Esophagus squamous epithelium (tissue), 4 donors: ENCODE measurements around the gene COX20.

ENCODE experiments used
- POLR2A ChIP-seq, 4 donors: fragments of 450-650 bp; IDR thresholded peaks; one replicate each; pipeline ENCODE4 v1.6.1; 2017; ENCODE audit warnings: antibody characterized with exemption in 4 of 4, mild to moderate bottlenecking in 4 of 4, moderate library complexity in 3 of 4
- TF ChIP-seq, protein P1 (sequence below), 6 experiments: fragments of 450-650 bp in 4 of 6; fragments of 200-600 bp in 2 of 6; sonication (generic) in 2 of 6; IDR thresholded peaks; one replicate each; pipeline ENCODE4 v1.5.1; 2016 to 2019; ENCODE audit warnings: antibody characterized with exemption in 6 of 6, mild to moderate bottlenecking in 4 of 6, moderate library complexity in 4 of 6

DNA sequence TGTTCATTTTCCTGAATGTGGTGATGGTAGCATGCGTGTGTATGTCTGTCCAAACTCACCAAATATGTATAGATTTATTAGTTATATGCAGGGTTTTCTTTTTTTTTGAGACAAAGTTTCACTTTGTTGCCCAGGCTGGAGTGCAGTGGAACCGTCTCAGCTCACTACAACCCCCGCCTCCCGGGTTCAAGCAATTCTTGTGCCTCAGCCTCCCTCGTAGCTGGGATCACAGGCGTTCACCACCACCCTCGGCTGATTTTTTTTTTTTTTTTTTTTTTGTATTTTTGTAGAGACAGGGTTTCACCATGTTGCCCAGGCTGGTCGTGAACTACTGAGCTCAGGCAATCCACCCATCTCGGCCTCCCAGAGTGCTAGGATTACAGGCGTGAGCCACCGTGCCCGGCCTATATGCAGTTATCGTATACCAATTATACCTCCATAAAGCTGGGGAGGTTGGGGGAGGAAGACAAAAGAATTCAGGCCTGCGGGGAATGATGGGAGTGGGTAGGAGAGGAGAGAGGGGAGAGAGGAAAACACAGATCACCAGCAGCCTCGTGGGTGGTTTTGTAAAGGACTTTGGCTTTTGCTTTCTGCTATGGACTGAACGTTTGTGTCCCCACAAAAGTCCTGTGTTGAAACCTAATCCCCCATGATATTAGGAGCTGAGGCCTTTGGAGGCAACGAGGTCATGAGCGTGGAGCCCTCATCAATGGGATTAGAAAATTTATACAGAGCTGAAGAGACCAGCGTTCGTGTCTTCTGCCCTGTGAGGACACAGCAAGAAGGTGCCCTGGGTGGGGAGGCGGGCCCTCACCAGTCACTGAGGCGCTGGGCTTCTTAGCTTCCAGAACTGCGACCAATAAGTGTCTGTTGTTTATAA lies 33.3 kb downstream of the COX20 start:
- TF ChIP-seq, protein P1, sequence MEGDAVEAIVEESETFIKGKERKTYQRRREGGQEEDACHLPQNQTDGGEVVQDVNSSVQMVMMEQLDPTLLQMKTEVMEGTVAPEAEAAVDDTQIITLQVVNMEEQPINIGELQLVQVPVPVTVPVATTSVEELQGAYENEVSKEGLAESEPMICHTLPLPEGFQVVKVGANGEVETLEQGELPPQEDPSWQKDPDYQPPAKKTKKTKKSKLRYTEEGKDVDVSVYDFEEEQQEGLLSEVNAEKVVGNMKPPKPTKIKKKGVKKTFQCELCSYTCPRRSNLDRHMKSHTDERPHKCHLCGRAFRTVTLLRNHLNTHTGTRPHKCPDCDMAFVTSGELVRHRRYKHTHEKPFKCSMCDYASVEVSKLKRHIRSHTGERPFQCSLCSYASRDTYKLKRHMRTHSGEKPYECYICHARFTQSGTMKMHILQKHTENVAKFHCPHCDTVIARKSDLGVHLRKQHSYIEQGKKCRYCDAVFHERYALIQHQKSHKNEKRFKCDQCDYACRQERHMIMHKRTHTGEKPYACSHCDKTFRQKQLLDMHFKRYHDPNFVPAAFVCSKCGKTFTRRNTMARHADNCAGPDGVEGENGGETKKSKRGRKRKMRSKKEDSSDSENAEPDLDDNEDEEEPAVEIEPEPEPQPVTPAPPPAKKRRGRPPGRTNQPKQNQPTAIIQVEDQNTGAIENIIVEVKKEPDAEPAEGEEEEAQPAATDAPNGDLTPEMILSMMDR (IDR thresholded peaks at IDR 0.05): no peak
- no peak for TF ChIP-seq POLR2A (IDR thresholded peaks at IDR 0.05)
